GM13977 (cell line): ENCODE data around the gene TBRG4.

Source experiments
- DNase-seq: peaks from one replicate; pipeline ENCODE4 v3.0.0; 2012; ENCODE audit warnings: low spot score
- CTCF ChIP-seq: IDR thresholded peaks from 2 replicates; pipeline ENCODE4 v1.5.1; 2012; ENCODE audit warnings: mild to moderate bottlenecking, control low read depth; ENCODE audit not compliant: insufficient read depth; ENCODE audit errors: extremely low read depth, missing control alignments
- in situ Hi-C: fragments of 300-500 bp; cut with MboI; formaldehyde crosslinking; loops from one replicate; pipeline ENCODE4 v1.12.0; 2022; ENCODE audit warnings: low sequenced_read_pairs, low pct_unique_long_range_greater_than_20kb, mixed read lengths, inconsistent platforms; ENCODE audit not compliant: unreplicated experiment

Gene TBRG4

GRCh38 chr7:45111298-45112223 is at the start of gene TBRG4:
TBRG4 (minus strand) TSS chr7:45111697; CDS start chr7:45109237, 2,460 bp downstream.
- in situ Hi-C loops, result no loop called here
- peak; percentile 94 for DNase-seq
- peak; percentile 32 for TF ChIP-seq CTCF

- in situ Hi-C loops, result loop anchor here (25.0 kb wide), 1 partner anchor 701 kb away; the partner anchor contains the start of gene CCDC201
- no peak for DNase-seq
- no peak for TF ChIP-seq CTCF
Observed at GRCh38 chr7:45161138-45161537, 49.6 kb upstream of the TBRG4 start.

- no peak for DNase-seq
- in situ Hi-C loops, result loop anchor here (25.0 kb wide), 1 partner anchor 702 kb away; the partner anchor contains the start of gene CCDC201
- TF ChIP-seq CTCF, result no peak
Observed at GRCh38 chr7:45160417-45160881, 49.0 kb upstream of the TBRG4 start.

- in situ Hi-C loops, result loop anchor here (10.0 to 25.0 kb wide), 2 partner anchors 96 to 703 kb away; partner anchors contain the start of gene CCDC201
- DNase-seq, result no peak
- no peak for TF ChIP-seq CTCF
Observed at GRCh38 chr7:45159296-45159695, 47.8 kb upstream of the TBRG4 start.

GRCh38 chr7:45158471-45158870 is 47.0 kb upstream of the TBRG4 start:
- DNase-seq, result no peak
- in situ Hi-C loops, result loop anchor here (10.0 to 25.0 kb wide), 2 partner anchors 96 to 704 kb away; partner anchors contain the start of gene CCDC201
- no peak for TF ChIP-seq CTCF

GRCh38 chr7:45157653-45158401 is 46.3 kb upstream of the TBRG4 start, which contains the start of gene RAMP3:
RAMP3 (plus strand) TSS chr7:45157791; CDS start chr7:45157829, 38 bp downstream.
- in situ Hi-C loops, result loop anchor here (10.0 to 25.0 kb wide), 2 partner anchors 97 to 704 kb away; partner anchors contain the start of gene CCDC201
- no peak for TF ChIP-seq CTCF
- DNase-seq, result no peak
